Heart left ventricle (tissue), 16 donors: ENCODE measurements around the gene SGTA. TPM values are rescaled to one million over a fixed set of nuclear protein-coding genes. Genes with fewer than 3 reads are reported as not detected.

ENCODE experiments used
- ATAC-seq, 4 donors: fragments of 200-7000 bp; cut with Tn5 transposase; one replicate each; pipeline ENCODE4 v1.9.1; 2020 to 2022; ENCODE audit warnings: moderate library complexity in 4 of 4, mild to moderate bottlenecking in 3 of 4, moderate number of reproducible peaks in 1 of 4
- DNase-seq, 5 donors: peaks; one replicate each; pipeline ENCODE4 v3.0.0-alpha.2; 2020
- H3K27ac ChIP-seq, 12 donors: fragments of 200-600 bp; sonication (generic) in 4 of 12; one replicate each; pipeline versions ENCODE4 v1.5.0 to v1.8.0; 2016 to 2022; ENCODE audit warnings: mild to moderate bottlenecking in 2 of 12
- H3K27me3 ChIP-seq, 9 donors: fragments of 200-600 bp; sonication (generic) in 2 of 9; one replicate each; pipeline versions ENCODE4 v1.5.1 to v1.8.0; 2016 to 2022; ENCODE audit warnings: mild to moderate bottlenecking in 3 of 9
- H3K36me3 ChIP-seq, 9 donors: fragments of 200-600 bp; sonication (generic) in 2 of 9; one replicate each; pipeline versions ENCODE4 v1.5.0 to v1.8.0; 2018 to 2022; ENCODE audit warnings: mild to moderate bottlenecking in 2 of 9
- H3K4me1 ChIP-seq, 12 donors: fragments of 200-600 bp; sonication (generic) in 4 of 12; one replicate each; pipeline versions ENCODE4 v1.5.0 to v1.8.0; 2016 to 2022; ENCODE audit warnings: mild to moderate bottlenecking in 3 of 12
- H3K4me3 ChIP-seq, 12 donors: fragments of 200-600 bp; sonication (generic) in 4 of 12; one replicate each; pipeline versions ENCODE4 v1.5.0 to v1.8.0; 2017 to 2022; ENCODE audit warnings: mild to moderate bottlenecking in 9 of 12, moderate library complexity in 4 of 12
- H3K9me3 ChIP-seq, 12 donors: fragments of 200-600 bp; sonication (generic) in 4 of 12; one replicate each; pipeline versions ENCODE4 v1.5.0 to v1.8.0; 2016 to 2022; ENCODE audit warnings: mild to moderate bottlenecking in 1 of 12
- CTCF ChIP-seq, 12 donors: fragments of 200-600 bp; sonication (generic) in 4 of 12; IDR thresholded peaks; one replicate each; pipeline versions ENCODE4 v1.5.0 to v1.8.0; 2018 to 2022; ENCODE audit warnings: antibody characterized with exemption in 12 of 12, mild to moderate bottlenecking in 5 of 12
- POLR2A ChIP-seq, 2 donors: fragments of 450-650 bp; IDR thresholded peaks; one replicate each; pipeline ENCODE4 v1.6.1; 2017; ENCODE audit warnings: antibody characterized with exemption in 2 of 2, mild to moderate bottlenecking in 2 of 2, moderate library complexity in 2 of 2
- WGBS, 4 donors: extraction: QIAGEN DNeasy Blood & Tissue Kit in 2 of 4; methylation state at CpG; one replicate each; pipeline versions ENCODE4 v1.1.5 to v1.1.7; 2013 to 2018; 5-methylcytosine and 5-hydroxymethylcytosine counted together
- intact Hi-C, 10 donors: fragments of 100-400 bp; cut with DNase I; formaldehyde crosslinking; loops; one replicate each; pipeline versions ENCODE4 v1.11.1 to v1.14.2; 2022
- polyA plus RNA-seq, 2 donors: library from polyadenylated mRNA; stranded (reverse); fragments of 200-250 nt; gene quantifications; one replicate each; pipeline ENCODE4 v1.2.3, GENCODE V29; 2013
- total RNA-seq, 9 donors: library from RNA; depleted of rRNA in 2 of 9; stranded (reverse); fragments of >200 nt in 2 of 9; fragmentation: NEBNext Ultra II Directional in 3 of 9; extraction: Animal tissue kit (Norgen Biotek cat#: 25700) in 3 of 9; gene quantifications; one replicate each; pipeline versions ENCODE4 v1.1.0 to v1.2.4, GENCODE V29; 2016 to 2023
- donor health status: ischemic (EF 13 %, LVEDD 7.1; RV severe dilation, severe dysfunction).
- donor health status: healthy with polysubstance abuse.
- donor health status: DM: no; HTN: yes; CAD: no.
- donor health status: DM: no; HTN: no; CAD: no.
- donor health status: ischemic (EF 25% LVEDD 6.9; RV normal size, moderate dysfunction).
- donor health status: ischemic (EF 25% LVEDD 5.7; RV mildly dilated, moderate dysfunction).
- donor health status: healthy.
- donor health status: DM: yes; HTN: yes; CAD: no.
- donor health status: ischemic (EF 35%, LVEDD 5.7; RV mildly dilated, moderate dysfunction).
- donor health status: nonischemic (EF 11% LVEDD 7.7; RV severe dilation, severe dysfunction).
- donor health status: DM: yes; HTN: yes; CAD: no.
- donor health status: PGD.
- donor health status: ischemic (EF 29% LVEDD 5.4; RV normal size, mild dysfunction).
- donor health status: nonischemic (EF 23%, LVEDD 6.1; RV moderate dilation, normal function).

The SGTA gene
- total and polyA plus RNA-seq, 11 donors = 47.4 to 125 (median 65.6) TPM

- ATAC-seq = no peak
- Histone ChIP-seq H3K36me3 (peaks cover 3 to 100% (median 97%) of the 10 kb centered on the region in 9 donors), H3K4me3 (no peak overlapping the region), H3K9me3 (no peaks in the 10 kb centered on the region), H3K4me1 (no peaks in the 10 kb centered on the region), H3K27me3 (no peaks in the 10 kb centered on the region), H3K27ac (no peak overlapping the region)
- TF ChIP-seq POLR2A (IDR thresholded peaks at IDR 0.05) = no peak
- TF ChIP-seq CTCF (IDR thresholded peaks at IDR 0.05) = no peak
- DNase-seq = no peak
- intact Hi-C loops = no loop called here
- 93 to 94% (median 94%) methylated on average over 43 of the region's 43 CpGs for WGBS, 4 donors
These were observed 20.9 kb downstream of the SGTA start for GRCh38 chr19:2761876-2762782.

- Histone ChIP-seq H3K9me3 (no peaks in the 10 kb centered on the region), H3K4me3 (no peak overlapping the region), H3K27me3 (no peaks in the 10 kb centered on the region), H3K4me1 (no peaks in the 10 kb centered on the region), H3K27ac (no peak overlapping the region), H3K36me3 (peaks cover 3 to 100% (median 95%) of the 10 kb centered on the region in 9 donors)
- TF ChIP-seq CTCF (IDR thresholded peaks at IDR 0.05) (no peak), POLR2A (IDR thresholded peaks at IDR 0.05) (no peak)
- WGBS, 4 donors = 91 to 94% (median 92%) methylated on average over 15 to 16 of the region's 16 CpGs
- DNase-seq = no peak
- no peak for ATAC-seq
- intact Hi-C loops = no loop called here
These were observed 21.8 kb downstream of the SGTA start for GRCh38 chr19:2761309-2761677.

- no peaks in the 10 kb centered on the region for H3K27me3 ChIP-seq
- 91 to 97% (median 96%) methylated on average over 7 of the region's 7 CpGs for WGBS, 4 donors
These were observed 23.1 kb downstream of the SGTA start for GRCh38 chr19:2759965-2760364.

More at GRCh38 chr19:2759965-2760364, 23.1 kb downstream of the SGTA start:
- Histone ChIP-seq H3K4me3 (no peak overlapping the region), H3K4me1 (no peaks in the 10 kb centered on the region), H3K36me3 (peaks cover 1 to 100% (median 95%) of the 10 kb centered on the region in 9 donors), H3K9me3 (no peaks in the 10 kb centered on the region), H3K27ac (no peak overlapping the region)
- DNase-seq = no peak
- intact Hi-C loops = no loop called here
- no peak for ATAC-seq
- TF ChIP-seq CTCF (IDR thresholded peaks at IDR 0.05) (no peak), POLR2A (IDR thresholded peaks at IDR 0.05) (no peak)
